Endothelial cell of umbilical vein (primary cell): ENCODE data around the gene ZFR2.

ENCODE experiments used
- EZH2 ChIP-seq: IDR thresholded peaks from 2 replicates; pipeline ENCODE4 v1.6.1; 2012; ENCODE audit warnings: borderline replicate concordance, low read depth, mild to moderate bottlenecking, moderate library complexity, low read length, inconsistent platforms; ENCODE audit not compliant: severe bottlenecking
- FOS ChIP-seq: IDR thresholded peaks from 2 replicates; pipeline ENCODE4 v1.6.1; 2011; ENCODE audit warnings: mild to moderate bottlenecking, low read length, moderate library complexity, borderline replicate concordance; ENCODE audit not compliant: insufficient read depth
- GATA2 ChIP-seq: IDR thresholded peaks from 2 replicates; pipeline ENCODE4 v1.7.0; 2011; ENCODE audit warnings: low read depth, mild to moderate bottlenecking, moderate library complexity, mixed read lengths, low read length; ENCODE audit not compliant: insufficient read length, insufficient read depth
- JUN ChIP-seq: IDR thresholded peaks from 2 replicates; pipeline ENCODE4 v1.6.1; 2011; ENCODE audit warnings: borderline replicate concordance, low read depth; ENCODE audit not compliant: insufficient read length, insufficient read depth
- MYC ChIP-seq: IDR thresholded peaks from one replicate; pipeline ENCODE4 v1.6.1; 2011; ENCODE audit warnings: mild to moderate bottlenecking, low read depth, low read length
- POLR2A ChIP-seq: IDR thresholded peaks from 2 replicates; pipeline ENCODE4 v1.6.1; 2012; ENCODE audit warnings: low read depth, mild to moderate bottlenecking, control low read depth, low read length
- POLR2AphosphoS5 ChIP-seq: IDR thresholded peaks from 2 replicates; pipeline ENCODE4 v1.6.1; 2012; ENCODE audit warnings: low read depth, mild to moderate bottlenecking, control low read depth, low read length, moderate library complexity; ENCODE audit not compliant: insufficient read depth
- TF ChIP-seq, protein P1 (sequence below), 2 donors: IDR thresholded peaks; 1 replicate in 1 of 2; 2 replicates in 1 of 2; pipeline ENCODE4 v1.5.1; 2011; ENCODE audit warnings: low read length in 2 of 2, mild to moderate bottlenecking in 2 of 2, moderate library complexity in 2 of 2, control low read depth in 1 of 2, inconsistent platforms in 1 of 2, low read depth in 1 of 2; ENCODE audit not compliant: insufficient read depth in 1 of 2; ENCODE audit errors: extremely low read depth in 1 of 2
- TF ChIP-seq, protein P2 (sequence below): IDR thresholded peaks from 2 replicates; pipeline ENCODE4 v1.6.1; 2011; ENCODE audit not compliant: insufficient read depth, insufficient read length

DNA sequence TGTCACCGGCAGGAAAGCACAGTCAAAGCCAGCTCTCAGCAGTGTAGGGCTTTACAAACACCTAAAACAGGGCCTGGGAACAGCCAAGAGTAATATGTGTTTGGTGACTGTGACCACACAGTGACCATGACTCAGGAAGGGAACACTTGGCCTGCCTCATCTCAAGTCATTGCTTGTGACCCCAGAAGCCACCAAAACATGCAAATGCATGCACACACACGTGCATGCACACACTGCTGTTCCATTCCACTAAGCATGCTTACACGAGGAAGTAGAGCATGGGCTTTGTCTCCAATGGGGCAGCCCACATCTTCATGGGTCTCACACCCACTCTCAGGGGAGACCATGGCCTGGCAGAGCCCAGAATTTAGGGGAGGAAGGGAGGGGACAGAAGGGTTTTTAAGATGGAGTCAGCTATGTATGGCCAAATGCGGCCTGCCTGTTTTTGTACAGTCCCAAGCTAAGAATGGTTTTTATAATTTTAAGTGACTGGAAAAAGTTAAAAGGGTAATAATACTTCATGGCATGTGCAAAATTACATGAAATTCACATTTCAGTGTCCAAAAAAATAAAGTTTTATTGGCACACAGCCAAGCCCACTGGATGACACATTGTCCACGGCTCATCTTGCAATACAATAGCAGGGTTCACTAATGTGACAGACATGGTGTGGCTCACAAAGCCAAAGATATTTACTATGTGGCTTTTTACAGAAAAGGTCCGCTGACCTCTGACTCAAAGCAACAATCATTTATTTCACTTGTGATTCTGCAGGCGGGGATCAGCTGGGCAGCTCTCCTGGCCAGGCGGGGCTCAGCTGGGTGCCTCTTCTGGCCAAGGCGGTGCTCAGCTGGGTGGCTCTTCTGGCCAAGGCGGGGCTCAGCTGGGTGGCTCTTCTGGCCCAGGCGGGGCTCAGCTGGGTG lies 17.3 kb downstream of the ZFR2 start:
- TF ChIP-seq POLR2A: no peak
- TF ChIP-seq, protein P1, sequence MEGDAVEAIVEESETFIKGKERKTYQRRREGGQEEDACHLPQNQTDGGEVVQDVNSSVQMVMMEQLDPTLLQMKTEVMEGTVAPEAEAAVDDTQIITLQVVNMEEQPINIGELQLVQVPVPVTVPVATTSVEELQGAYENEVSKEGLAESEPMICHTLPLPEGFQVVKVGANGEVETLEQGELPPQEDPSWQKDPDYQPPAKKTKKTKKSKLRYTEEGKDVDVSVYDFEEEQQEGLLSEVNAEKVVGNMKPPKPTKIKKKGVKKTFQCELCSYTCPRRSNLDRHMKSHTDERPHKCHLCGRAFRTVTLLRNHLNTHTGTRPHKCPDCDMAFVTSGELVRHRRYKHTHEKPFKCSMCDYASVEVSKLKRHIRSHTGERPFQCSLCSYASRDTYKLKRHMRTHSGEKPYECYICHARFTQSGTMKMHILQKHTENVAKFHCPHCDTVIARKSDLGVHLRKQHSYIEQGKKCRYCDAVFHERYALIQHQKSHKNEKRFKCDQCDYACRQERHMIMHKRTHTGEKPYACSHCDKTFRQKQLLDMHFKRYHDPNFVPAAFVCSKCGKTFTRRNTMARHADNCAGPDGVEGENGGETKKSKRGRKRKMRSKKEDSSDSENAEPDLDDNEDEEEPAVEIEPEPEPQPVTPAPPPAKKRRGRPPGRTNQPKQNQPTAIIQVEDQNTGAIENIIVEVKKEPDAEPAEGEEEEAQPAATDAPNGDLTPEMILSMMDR (IDR thresholded peaks at IDR 0.05; ENCODE audit: extremely low read depth in 1 of 2, insufficient read depth in 1 of 2, low read depth in 1 of 2, low read length in 2 of 2): no peak
- no peak for TF ChIP-seq POLR2AphosphoS5
- TF ChIP-seq EZH2: no peak
- no peak for TF ChIP-seq JUN
- TF ChIP-seq FOS: no peak
- TF ChIP-seq MYC: no peak
- TF ChIP-seq, protein P2, sequence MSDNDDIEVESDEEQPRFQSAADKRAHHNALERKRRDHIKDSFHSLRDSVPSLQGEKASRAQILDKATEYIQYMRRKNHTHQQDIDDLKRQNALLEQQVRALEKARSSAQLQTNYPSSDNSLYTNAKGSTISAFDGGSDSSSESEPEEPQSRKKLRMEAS: no peak
- TF ChIP-seq GATA2: no peak
